ENCODE results near the gene RNU6-1.

DNA sequence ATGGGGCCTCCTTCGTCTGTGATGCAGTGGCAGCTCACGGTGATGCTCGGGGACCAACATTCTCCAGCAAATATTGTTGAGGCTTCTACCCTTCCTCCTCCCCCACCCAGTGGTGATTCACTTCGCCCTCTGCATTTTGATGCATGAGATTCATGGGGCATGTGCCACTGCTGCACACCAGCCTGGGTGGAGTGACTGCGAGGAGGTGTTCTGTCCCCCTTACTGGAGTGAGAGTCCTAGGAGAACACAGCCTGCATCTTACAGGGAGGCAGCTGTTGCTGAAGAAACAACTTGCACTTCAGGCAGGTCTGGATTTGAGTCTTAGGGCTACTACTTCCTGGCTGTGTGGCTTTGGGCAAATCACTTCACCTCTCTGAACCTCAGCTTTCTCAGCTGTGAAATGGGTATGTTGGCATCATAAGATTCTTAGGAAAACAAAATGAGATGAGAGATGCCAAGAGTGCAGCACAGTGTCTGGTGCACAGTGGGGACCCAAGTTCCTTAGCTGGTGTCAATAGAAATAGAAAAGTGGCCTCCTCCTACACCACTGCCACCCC, 24.7 kb downstream of the RNU6-1 start:
- TF ChIP-seq, protein P1, sequence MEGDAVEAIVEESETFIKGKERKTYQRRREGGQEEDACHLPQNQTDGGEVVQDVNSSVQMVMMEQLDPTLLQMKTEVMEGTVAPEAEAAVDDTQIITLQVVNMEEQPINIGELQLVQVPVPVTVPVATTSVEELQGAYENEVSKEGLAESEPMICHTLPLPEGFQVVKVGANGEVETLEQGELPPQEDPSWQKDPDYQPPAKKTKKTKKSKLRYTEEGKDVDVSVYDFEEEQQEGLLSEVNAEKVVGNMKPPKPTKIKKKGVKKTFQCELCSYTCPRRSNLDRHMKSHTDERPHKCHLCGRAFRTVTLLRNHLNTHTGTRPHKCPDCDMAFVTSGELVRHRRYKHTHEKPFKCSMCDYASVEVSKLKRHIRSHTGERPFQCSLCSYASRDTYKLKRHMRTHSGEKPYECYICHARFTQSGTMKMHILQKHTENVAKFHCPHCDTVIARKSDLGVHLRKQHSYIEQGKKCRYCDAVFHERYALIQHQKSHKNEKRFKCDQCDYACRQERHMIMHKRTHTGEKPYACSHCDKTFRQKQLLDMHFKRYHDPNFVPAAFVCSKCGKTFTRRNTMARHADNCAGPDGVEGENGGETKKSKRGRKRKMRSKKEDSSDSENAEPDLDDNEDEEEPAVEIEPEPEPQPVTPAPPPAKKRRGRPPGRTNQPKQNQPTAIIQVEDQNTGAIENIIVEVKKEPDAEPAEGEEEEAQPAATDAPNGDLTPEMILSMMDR (conservative IDR thresholded peaks at IDR 0.05; ENCODE audit: low read depth, low read length), result no peak
- TF ChIP-seq EZH2 (IDR thresholded peaks at IDR 0.05; ENCODE audit: borderline replicate concordance, low read depth, low read length, poor library complexity, severe bottlenecking), result no peak

Data from A673 (cell line).